NCI-H2107 treated with DMSO at 0.1 percent for 48 hours (cell line): Measurements from ENCODE around the gene CAMK1D.
"Not testable (repeated sequence)": the region's sequence is repeated elsewhere in the genome, so short reads cannot be mapped to it uniquely, and the experiment has no call there.

Source experiments
- DNase-seq: peaks from one replicate; lab custom pipeline; 2025; ENCODE audit not compliant: unreplicated experiment; lab: John Stamatoyannopoulos, UW

The CAMK1D gene

GRCh38 chr10:12423896-12424295 is 74.5 kb downstream of the CAMK1D start:
- DNase-seq: no peak

DNA sequence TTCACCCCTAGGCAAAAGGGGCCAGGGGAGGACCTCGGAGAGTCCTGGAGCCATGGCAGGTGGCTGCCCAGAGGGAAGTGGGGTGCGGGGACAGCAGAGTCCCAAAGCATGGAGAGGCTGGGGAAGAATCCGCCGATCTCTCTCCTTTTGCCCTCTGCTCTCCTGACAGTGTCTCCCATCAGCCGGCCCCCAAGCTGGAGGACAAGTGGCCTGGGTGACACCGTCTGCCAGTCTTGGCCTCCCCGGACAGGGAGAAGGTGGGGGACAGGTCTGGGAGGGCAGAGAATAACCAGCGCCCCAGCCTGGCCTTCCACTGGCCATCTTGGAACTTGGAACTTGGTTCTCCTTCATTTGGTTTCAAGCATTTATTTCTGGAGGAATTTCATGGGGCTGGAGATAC is 77.9 kb downstream of the CAMK1D start:
- no peak for DNase-seq

DNA sequence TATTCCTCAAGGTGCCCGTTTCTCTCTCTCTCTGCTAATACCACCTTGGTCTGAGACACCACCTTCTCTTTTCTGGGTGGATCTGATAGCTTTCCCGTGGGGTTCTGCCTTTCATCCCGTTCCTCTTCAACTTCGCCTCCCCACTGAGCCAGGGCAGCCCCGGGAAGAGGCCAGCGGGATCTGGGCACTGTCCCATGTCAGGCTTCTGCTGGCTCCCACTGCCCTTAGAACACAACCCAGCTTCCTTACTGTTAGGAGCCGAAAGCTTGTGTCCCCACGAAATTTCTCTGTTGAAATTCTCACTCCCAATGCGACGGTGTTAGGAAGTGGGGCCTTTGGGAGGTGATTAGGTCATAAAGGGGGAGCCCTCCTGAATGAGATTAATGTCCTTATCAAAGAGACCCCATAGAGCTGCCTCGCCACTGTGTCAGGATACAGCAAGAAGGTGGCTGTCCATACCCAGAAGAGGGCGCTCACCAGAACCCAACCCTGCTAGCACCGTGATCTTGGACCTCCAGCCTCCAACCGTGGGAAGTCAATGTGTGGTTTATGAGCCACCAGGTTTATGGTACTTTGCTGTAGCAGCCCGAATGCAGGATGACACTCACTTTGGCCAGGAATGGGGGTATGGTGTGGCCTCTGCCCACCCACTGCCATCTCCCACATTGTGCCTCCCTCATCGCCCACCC is 79.2 kb downstream of the CAMK1D start:
- no peak for DNase-seq

GRCh38 chr10:12430406-12430982 is 81.1 kb downstream of the CAMK1D start:
- DNase-seq: no peak

DNA sequence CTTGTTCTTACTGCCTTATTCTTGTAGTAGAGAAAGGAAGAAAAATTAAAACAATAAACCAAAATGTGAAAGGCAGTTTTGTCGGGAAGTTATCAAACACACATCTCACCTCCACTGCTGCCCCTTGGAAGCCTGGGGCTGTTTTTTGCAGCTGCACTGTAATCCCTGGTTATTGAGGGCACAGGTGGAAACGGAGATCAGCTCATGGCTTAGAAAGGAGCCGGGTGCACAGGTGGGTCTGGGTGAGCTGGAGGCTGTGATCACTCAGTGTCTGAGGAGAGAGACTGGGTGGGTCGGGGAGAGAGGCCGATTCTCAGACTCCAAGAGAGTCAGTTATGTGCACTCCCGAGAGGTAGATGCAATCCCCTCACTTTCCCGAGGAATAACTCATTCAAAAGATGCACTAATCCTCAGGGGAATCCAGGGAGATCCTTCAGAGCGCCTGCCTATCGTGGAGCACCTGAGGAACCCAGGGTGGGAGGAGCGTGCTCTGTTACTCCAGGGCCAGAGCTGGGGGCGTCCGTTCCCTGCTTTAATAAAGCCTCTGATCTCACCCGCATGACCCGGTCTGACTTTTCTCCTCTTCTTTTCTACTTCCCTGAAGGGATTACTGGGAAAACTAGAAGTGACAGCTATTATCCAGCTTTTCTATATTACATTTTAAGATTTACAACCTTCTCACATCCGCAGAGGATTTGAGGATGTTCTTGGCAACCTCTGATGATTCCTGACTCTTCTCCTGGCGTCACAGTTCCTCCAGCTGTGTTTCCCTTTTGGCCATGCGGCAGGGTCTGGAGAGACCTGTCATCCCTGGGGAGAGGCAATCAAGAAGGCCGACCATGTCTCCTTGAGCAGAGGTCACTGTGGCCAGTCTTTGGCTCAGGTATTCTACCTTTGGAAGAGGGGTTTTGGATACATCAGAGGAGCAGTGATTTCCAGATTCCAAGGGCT is 82.1 kb downstream of the CAMK1D start:
- peak; percentile 66 for DNase-seq

GRCh38 chr10:12432402-12433189 is 83.2 kb downstream of the CAMK1D start:
- peak; percentile 79 for DNase-seq

DNA sequence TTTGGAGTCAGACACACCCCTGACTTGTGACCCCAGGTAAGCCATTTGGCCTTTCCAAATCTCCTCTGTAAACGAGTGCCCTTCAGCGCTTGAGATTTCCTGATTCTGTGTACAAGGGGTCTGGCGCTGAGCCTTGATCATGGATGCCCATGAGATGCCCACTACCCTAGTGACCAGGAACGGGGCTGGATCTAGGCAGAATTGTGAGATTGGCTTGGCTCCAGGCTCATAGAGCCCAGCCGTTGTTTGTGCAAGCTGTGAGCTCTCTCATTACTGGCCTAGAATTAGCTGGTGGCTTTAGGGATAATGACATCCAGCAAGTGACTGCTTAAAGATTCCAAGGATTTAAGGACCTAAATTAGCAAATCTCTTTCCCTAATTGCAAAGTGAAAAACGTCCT is 84.9 kb downstream of the CAMK1D start:
- peak; percentile 30 for DNase-seq

DNA sequence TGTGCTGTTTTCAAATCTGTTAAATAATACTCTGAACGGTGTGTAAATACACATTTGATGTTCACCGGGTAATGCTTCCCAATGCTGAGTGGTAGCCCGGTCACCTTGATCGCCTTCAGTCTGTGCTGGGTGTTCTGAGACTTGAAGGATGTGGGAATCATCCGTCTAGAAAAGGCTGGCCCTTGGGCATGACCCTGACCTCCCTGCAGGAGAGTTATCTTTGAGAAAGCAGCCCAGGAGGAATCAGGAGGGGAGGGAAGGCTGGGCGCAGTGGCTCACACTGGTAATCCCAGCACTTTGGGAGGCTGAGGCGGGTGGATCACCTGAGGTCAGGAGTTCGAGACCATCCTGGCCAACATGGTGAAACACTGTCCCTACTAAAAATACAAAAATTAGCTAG is 85.3 kb downstream of the CAMK1D start:
- not testable (repeated sequence) for DNase-seq

- peak; percentile 26 for DNase-seq
Measured at GRCh38 chr10:12435348-12435747, 86.0 kb downstream of the CAMK1D start.

- no peak for DNase-seq
Measured at GRCh38 chr10:12438919-12439692, 89.8 kb downstream of the CAMK1D start.

- DNase-seq: not testable (repeated sequence)
Measured at GRCh38 chr10:12439767-12440166, 90.4 kb downstream of the CAMK1D start.

GRCh38 chr10:12443026-12443425 is 93.7 kb downstream of the CAMK1D start:
- no peak for DNase-seq

DNA sequence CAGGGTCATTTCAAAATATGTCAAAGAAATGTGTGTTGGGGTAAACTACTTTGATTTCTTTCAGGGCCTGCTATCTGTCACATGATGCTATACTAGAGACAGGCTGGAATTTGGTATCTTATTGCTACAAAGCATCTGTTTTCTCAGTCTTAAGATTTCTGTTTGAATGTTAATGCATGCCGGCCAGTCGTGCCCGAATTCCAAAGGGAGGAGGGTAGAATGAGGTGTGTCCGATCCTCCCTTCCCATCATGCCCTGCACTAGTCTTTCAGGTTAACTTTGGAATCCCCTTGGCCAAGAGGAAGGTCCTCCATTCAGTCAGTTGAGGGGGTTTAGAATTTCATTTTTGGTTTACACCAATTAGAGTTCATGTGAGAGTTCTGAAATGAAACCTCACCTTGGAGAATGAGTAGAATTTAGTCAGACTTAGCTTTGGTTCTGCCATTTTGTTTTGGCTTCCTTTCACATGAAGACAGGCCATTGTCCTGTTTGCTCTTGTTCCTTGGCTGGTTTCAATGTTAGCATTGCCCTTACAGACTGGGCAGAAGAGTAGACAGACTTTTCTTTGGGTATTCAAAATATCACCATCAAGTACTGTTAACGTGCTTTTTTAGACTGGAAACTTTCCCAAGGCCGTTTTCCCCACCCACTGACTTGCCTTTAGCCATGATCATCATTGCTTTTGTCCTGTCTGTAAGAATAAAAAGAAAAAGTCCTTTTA is 95.8 kb downstream of the CAMK1D start:
- no peak for DNase-seq

GRCh38 chr10:12445701-12446334 is 96.5 kb downstream of the CAMK1D start:
- DNase-seq: no peak

DNA sequence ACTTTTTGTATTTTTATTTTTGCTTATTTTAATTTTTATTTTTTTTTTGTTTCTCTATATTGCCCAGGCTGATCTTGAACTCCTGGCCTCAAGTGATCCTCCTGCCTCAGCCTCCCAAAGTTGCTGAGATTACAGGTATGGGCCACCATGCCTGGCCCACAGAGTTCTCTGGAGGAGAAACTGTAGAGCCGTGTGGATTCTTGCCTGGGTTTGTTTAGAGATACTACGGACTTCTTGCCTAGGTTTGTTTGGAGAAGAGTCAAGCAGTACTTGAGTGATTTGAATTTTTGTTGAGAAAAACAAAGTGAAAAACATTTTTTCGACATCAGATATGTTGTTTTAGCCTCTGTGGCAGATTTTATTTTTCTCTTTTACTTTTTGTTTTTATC is 99.0 kb downstream of the CAMK1D start:
- DNase-seq: no peak

GRCh38 chr10:12448729-12449391 is 99.5 kb downstream of the CAMK1D start:
- DNase-seq: no peak

DNA sequence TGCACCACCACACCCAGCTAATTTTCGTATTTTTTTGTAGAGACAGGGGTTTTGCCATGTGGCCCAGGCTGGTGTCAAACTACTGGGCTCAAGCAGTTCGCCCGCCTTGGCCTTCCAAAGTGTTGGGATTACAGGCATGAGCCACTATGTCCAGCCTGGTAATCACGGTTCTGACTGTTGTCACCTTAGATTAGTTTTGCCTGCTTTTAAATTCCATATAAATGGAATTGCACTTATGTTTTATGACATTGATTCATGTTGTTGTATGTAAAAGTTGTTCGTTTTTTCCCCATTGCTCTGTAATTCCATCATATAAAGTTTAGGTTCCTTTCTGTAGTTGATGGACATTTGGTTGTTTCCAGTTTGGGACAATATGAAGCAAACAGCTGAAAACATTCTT is 106.0 kb downstream of the CAMK1D start:
- no peak for DNase-seq

- no peak for DNase-seq
Measured at GRCh38 chr10:12455766-12456165, 106.4 kb downstream of the CAMK1D start.

- DNase-seq: no peak
Measured at GRCh38 chr10:12459340-12459739, 110.0 kb downstream of the CAMK1D start.
